Endothelial cell of umbilical vein (primary cell): ENCODE measurements around the gene PAPOLA. TPM values are rescaled to one million over a fixed set of nuclear protein-coding genes. Genes with fewer than 3 reads are reported as not detected.

Experiments used
- BruUV-seq: library from RNA; stranded (reverse); fragments of 400-500 nt; replicated peaks from 2 replicates; lab custom pipeline; 2021; lab: Mats Ljungman, UMichigan
- CTCF ChIA-PET: fragments of 300-600, 350-600 bp; sonication (Branson Sonifier 250); formaldehyde crosslinking; loops from one replicate; lab custom pipeline; 2021; ENCODE audit warnings: antibody characterized with exemption, inconsistent platforms; lab: Charles Lee
- POLR2A ChIA-PET: fragments of 300-600, 350-600 bp; sonication (Branson Sonifier 250); formaldehyde crosslinking; loops from one replicate; lab custom pipeline; 2021; ENCODE audit warnings: antibody characterized with exemption, inconsistent platforms; lab: Charles Lee
- DNase-seq: peaks from one replicate; pipeline ENCODE4 v3.0.0-alpha.2; 2011; ENCODE audit warnings: low read depth, low spot score
- FAIRE-seq: peaks from 2 replicates; lab custom pipeline; 2011; peaks lifted over from hg19 to GRCh38; lab: Jason Lieb, UNC
- H2AFZ ChIP-seq: 2 replicates; pipeline ENCODE4 v1.6.0; 2012; ENCODE audit warnings: low read depth, low read length, control low read depth, inconsistent platforms
- H3K27ac ChIP-seq: 2 replicates; pipeline ENCODE4 v1.5.1; 2011; ENCODE audit warnings: low read depth, mild to moderate bottlenecking, control low read depth, low read length, moderate library complexity; ENCODE audit not compliant: insufficient read depth
- H3K27me3 ChIP-seq, 2 experiments: 2 replicates each; pipeline versions ENCODE4 v1.6.0 to v1.6.1; 2011; ENCODE audit warnings: low read length in 2 of 2, mixed read lengths in 1 of 2; ENCODE audit not compliant: control insufficient read depth in 2 of 2, insufficient read depth in 2 of 2
- H3K36me3 ChIP-seq, 2 experiments: 2 replicates in 1 of 2; 3 replicates in 1 of 2; pipeline ENCODE4 v1.5.1; 2011; ENCODE audit warnings: low read length in 2 of 2, mild to moderate bottlenecking in 1 of 2, moderate library complexity in 1 of 2; ENCODE audit not compliant: control insufficient read depth in 2 of 2, insufficient read depth in 2 of 2; ENCODE audit errors: extremely low read depth in 1 of 2
- H3K4me1 ChIP-seq: 3 replicates; pipeline ENCODE4 v1.5.1; 2011; ENCODE audit warnings: mild to moderate bottlenecking, low read length; ENCODE audit not compliant: control insufficient read depth, insufficient read depth; ENCODE audit errors: extremely low read depth
- H3K4me2 ChIP-seq: 2 replicates; pipeline ENCODE4 v1.6.1; 2011; ENCODE audit warnings: low read length, control low read depth, mixed read lengths; ENCODE audit not compliant: insufficient read depth
- H3K4me3 ChIP-seq, 3 experiments: fragments of 200-600 bp in 1 of 3; sonication (generic), shearing (Covaris generic) in 1 of 3; replicated peaks in 1 of 3; 2 replicates each; pipeline ENCODE4 v1.5.1; 2011 to 2016; ENCODE audit warnings: control low read depth in 3 of 3, low read length in 3 of 3, mild to moderate bottlenecking in 2 of 3, inconsistent platforms in 1 of 3, low read depth in 1 of 3, moderate library complexity in 1 of 3; ENCODE audit not compliant: insufficient read depth in 1 of 3
- H3K79me2 ChIP-seq: 2 replicates; pipeline ENCODE4 v1.6.0; 2012; ENCODE audit warnings: low read length, inconsistent platforms; ENCODE audit not compliant: control insufficient read depth, insufficient read depth
- H3K9ac ChIP-seq: replicated peaks from 2 replicates; pipeline ENCODE3; 2011; ENCODE audit warnings: low read length, control low read depth; ENCODE audit not compliant: insufficient read depth; ENCODE audit errors: extremely low read depth
- H3K9me1 ChIP-seq: replicated peaks from 3 replicates; pipeline ENCODE4 v1.6.0; 2011; ENCODE audit warnings: mild to moderate bottlenecking, low read length; ENCODE audit not compliant: control insufficient read depth, insufficient read depth; ENCODE audit errors: extremely low read depth
- H3K9me3 ChIP-seq: replicated peaks from 2 replicates; pipeline ENCODE4 v1.5.1; 2012; ENCODE audit warnings: low read length, inconsistent platforms; ENCODE audit not compliant: control insufficient read depth, insufficient read depth
- H4K20me1 ChIP-seq: replicated peaks from 2 replicates; pipeline ENCODE3; 2011; ENCODE audit warnings: mild to moderate bottlenecking, low read length; ENCODE audit not compliant: control insufficient read depth, insufficient read depth; ENCODE audit errors: extremely low read depth
- CTCF ChIP-seq, 2 donors: IDR thresholded peaks; 1 replicate in 1 of 2; 2 replicates in 1 of 2; pipeline ENCODE4 v1.5.1; 2011; ENCODE audit warnings: low read length in 2 of 2, mild to moderate bottlenecking in 2 of 2, moderate library complexity in 2 of 2, control low read depth in 1 of 2, inconsistent platforms in 1 of 2, low read depth in 1 of 2; ENCODE audit not compliant: insufficient read depth in 1 of 2; ENCODE audit errors: extremely low read depth in 1 of 2
- EZH2 ChIP-seq: IDR thresholded peaks from 2 replicates; pipeline ENCODE4 v1.6.1; 2012; ENCODE audit warnings: borderline replicate concordance, low read depth, mild to moderate bottlenecking, moderate library complexity, low read length, inconsistent platforms; ENCODE audit not compliant: severe bottlenecking
- FOS ChIP-seq: IDR thresholded peaks from 2 replicates; pipeline ENCODE4 v1.6.1; 2011; ENCODE audit warnings: mild to moderate bottlenecking, low read length, moderate library complexity, borderline replicate concordance; ENCODE audit not compliant: insufficient read depth
- GATA2 ChIP-seq: IDR thresholded peaks from 2 replicates; pipeline ENCODE4 v1.7.0; 2011; ENCODE audit warnings: low read depth, mild to moderate bottlenecking, moderate library complexity, mixed read lengths, low read length; ENCODE audit not compliant: insufficient read length, insufficient read depth
- JUN ChIP-seq: IDR thresholded peaks from 2 replicates; pipeline ENCODE4 v1.6.1; 2011; ENCODE audit warnings: borderline replicate concordance, low read depth; ENCODE audit not compliant: insufficient read length, insufficient read depth
- MYC ChIP-seq: IDR thresholded peaks from one replicate; pipeline ENCODE4 v1.6.1; 2011; ENCODE audit warnings: mild to moderate bottlenecking, low read depth, low read length
- POLR2A ChIP-seq: IDR thresholded peaks from 2 replicates; pipeline ENCODE4 v1.6.1; 2012; ENCODE audit warnings: low read depth, mild to moderate bottlenecking, control low read depth, low read length
- POLR2AphosphoS5 ChIP-seq: IDR thresholded peaks from 2 replicates; pipeline ENCODE4 v1.6.1; 2012; ENCODE audit warnings: low read depth, mild to moderate bottlenecking, control low read depth, low read length, moderate library complexity; ENCODE audit not compliant: insufficient read depth
- dilution Hi-C: fragments of 300-500 bp; cut with MboI; formaldehyde crosslinking; loops from one replicate; pipeline ENCODE4 v1.15.0; 2019; ENCODE audit warnings: low sequenced_read_pairs; ENCODE audit not compliant: extremely low pct_ligation_motif_present
- intact Hi-C: fragments of 100-400 bp; cut with micrococcal nuclease; formaldehyde crosslinking; loops from one replicate; pipeline ENCODE4 v1.10.0; 2022
- polyA plus RNA-seq, 4 experiments: library from polyadenylated mRNA; depleted of rRNA in 3 of 4; stranded (reverse) in 3 of 4; unstranded in 1 of 4; fragments of >200 nt; gene quantifications; 2 replicates each; pipeline versions ENCODE4 v1.2.1 to v1.2.3, GENCODE V29; 2011 to 2012; ENCODE audit warnings: missing spikeins in 1 of 4
- total RNA-seq: library from RNA; stranded (reverse); gene quantifications from 2 replicates; pipeline ENCODE4 v1.2.3, GENCODE V29; 2021
- TF ChIP-seq, protein P1 (sequence below): IDR thresholded peaks from 2 replicates; pipeline ENCODE4 v1.6.1; 2011; ENCODE audit not compliant: insufficient read depth, insufficient read length

The PAPOLA gene
- total and polyA plus RNA-seq, 2 donors (not counting 3 experiments of a cell fraction or from before 2014, with no cell fraction given) = 75.4 to 184 TPM

DNA sequence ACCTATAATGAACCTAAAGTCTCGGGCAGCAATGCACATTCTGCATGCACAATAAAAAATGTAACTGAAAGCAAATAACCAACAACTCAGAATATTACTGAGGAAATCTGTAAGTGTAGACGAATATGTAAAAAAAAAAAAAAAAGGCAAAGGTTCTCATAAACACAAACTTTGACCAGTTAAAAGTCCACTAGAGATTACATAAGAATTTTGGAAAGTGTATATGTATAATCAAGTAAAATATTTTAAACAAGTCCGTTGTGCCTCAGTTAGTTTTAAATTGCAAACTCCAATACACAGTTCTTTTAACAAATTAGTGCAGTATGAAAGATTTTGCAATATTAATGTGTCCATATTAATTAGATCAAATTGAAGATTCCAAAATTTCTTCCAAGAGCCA is 35.3 kb upstream of the PAPOLA start:
- CTCF ChIA-PET = no interaction called here
- H3K4me1 ChIP-seq = no peaks in the 10 kb centered on the region
- no peak for FAIRE-seq

More for the DNA sequence above, 35.3 kb upstream of the PAPOLA start:
- Histone ChIP-seq H2AFZ (no peak overlapping the region), H3K9me1 (no peaks in the 10 kb centered on the region), H4K20me1 (no peaks in the 10 kb centered on the region), H3K27me3 (no peaks in the 10 kb centered on the region), H3K79me2 (no peaks in the 10 kb centered on the region), H3K9ac (no peak overlapping the region), H3K9me3 (no peaks in the 10 kb centered on the region), H3K27ac (no peak overlapping the region), H3K4me2 (no peak overlapping the region), H3K36me3 (no peaks in the 10 kb centered on the region), H3K4me3 (no peak overlapping the region)
- intact Hi-C loops = no loop called here
- dilution Hi-C loops = no loop called here
- BruUV-seq = no TSS peak
- TF ChIP-seq, protein P1, sequence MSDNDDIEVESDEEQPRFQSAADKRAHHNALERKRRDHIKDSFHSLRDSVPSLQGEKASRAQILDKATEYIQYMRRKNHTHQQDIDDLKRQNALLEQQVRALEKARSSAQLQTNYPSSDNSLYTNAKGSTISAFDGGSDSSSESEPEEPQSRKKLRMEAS = no peak
- no peak for TF ChIP-seq MYC
- no peak for TF ChIP-seq JUN
- TF ChIP-seq POLR2AphosphoS5 = no peak
- TF ChIP-seq CTCF (IDR thresholded peaks at IDR 0.05; ENCODE audit: extremely low read depth in 1 of 2, insufficient read depth in 1 of 2, low read depth in 1 of 2, low read length in 2 of 2) = no peak
- TF ChIP-seq POLR2A = no peak
- TF ChIP-seq GATA2 = no peak
- TF ChIP-seq FOS = no peak
- TF ChIP-seq EZH2 = no peak
- DNase-seq = no peak
- POLR2A ChIA-PET = no interaction called here
